GM21423 (cell line): ENCODE measurements around the gene NR1H4.
"Not testable (repeated sequence)": the region's sequence is repeated elsewhere in the genome, so short reads cannot be mapped to it uniquely, and the experiment has no call there.

Experiments
- ATAC-seq: cut with Tn5 transposase; IDR thresholded peaks from one replicate; pipeline ENCODE4 v1.9.1; 2021; ENCODE audit warnings: mild to moderate bottlenecking, moderate library complexity; ENCODE audit not compliant: unreplicated experiment

NR1H4 gene

DNA sequence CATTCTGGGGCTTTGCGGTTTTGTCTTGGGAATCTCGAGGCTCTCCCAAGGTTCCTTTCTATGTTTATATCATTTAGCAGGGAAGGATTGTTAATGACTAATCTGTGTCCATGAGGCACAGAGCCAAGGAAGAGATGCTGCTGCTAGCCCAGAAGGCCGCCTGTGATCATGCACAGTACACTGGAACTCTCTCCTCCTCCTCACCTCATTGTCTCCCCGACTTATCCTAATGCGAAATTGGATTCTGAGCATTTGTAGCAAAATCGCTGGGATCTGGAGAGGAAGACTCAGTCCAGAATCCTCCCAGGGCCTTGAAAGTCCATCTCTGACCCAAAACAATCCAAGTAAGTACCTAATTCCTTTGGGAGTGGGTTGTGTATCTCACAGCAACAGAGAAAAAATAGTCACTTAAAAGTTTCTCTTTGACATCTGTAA lies at the start of gene NR1H4:
Gene NR1H4, plus strand, starts transcription at position 151 of the 435 bp plus-strand sequence. CDS start 19,458 bp downstream, outside the sequence.
- ATAC-seq: no peak

DNA sequence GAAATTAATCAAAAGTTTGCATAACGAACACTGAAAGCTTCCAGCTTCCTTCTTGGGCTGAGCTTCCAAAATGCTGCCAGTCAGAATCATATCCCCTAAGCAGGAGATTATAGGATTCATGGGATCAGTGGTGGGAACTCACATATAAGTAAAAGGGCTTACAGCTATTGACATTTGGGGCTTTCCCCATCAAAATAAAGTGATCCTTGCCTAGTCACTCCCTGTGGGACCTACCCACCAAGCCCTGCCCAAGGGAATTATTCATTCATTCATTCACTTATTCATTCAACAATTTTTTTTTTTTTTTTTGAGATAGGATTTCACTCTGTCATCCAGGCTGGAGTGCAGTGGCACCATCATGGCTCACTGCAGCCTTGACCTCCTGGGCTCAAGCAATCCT lies 47.5 kb upstream of the NR1H4 start:
- no peak for ATAC-seq

- ATAC-seq: no peak
Measured at GRCh38 chr12:100427078-100427477, 46.6 kb upstream of the NR1H4 start.

DNA sequence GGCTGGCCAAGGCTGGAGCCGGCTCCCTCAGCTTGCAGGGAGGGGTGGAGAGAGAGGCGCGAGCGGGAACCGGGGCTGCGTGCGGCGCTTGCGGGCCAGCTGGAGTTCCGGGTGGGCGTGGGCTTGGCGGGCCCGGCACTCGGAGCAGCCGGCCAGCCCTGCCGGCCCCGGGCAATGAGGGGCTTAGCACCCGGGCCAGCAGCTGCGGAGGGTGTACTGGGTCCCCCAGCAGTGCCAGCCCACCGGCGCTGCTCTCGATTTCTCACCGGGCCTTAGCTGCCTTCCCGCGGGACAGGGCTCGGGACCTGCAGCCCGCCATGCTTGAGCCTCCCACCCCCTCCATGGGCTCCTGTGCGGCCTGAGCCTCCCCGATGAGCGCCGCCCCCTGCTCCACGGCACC lies 43.4 kb upstream of the NR1H4 start:
- ATAC-seq: not testable (repeated sequence)

- no peak for ATAC-seq
Measured at GRCh38 chr12:100433701-100434100, 40.0 kb upstream of the NR1H4 start.

- no peak for ATAC-seq
Measured at GRCh38 chr12:100434177-100434576, 39.5 kb upstream of the NR1H4 start.

DNA sequence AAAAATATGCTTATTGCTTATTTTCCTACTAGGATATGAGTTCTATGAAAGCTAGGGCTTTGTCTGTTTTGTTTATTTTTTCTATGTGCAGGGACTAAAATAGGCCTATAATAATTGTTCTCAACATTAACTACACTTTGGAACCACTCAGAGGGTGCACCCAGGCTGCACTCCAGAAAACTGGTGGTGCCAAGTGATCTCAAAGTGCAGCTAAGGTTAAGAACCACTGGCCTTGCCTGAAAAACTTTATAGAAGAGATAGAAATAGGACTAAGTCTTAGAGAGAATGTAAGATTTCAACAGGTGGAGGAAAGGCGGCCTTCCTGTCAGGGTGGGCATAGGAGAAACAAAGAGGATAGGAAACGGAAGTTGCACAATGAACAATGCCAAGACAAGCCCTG lies 37.7 kb upstream of the NR1H4 start:
- no peak for ATAC-seq

GRCh38 chr12:100437038-100437841 lies 36.4 kb upstream of the NR1H4 start:
- no peak for ATAC-seq

GRCh38 chr12:100439797-100440196 lies 33.9 kb upstream of the NR1H4 start:
- no peak for ATAC-seq

DNA sequence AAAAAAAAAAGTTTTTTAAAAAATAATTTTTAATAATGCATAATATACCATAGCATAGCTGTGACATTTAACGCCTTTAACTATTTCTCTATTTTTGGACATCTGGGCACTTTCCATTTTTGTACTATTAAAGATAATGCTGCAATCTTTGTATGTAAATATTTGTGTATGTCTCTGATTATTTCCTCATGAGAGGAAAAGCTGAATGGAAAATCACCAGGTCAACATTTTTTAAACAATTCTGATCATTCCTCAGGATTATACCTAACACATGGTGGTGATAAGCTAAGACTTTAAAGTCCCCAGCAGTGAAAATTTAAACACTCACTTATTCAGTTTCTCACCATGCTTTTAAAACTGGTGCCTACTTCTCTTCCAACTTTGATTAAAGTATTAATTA lies 31.3 kb upstream of the NR1H4 start:
- no peak for ATAC-seq

DNA sequence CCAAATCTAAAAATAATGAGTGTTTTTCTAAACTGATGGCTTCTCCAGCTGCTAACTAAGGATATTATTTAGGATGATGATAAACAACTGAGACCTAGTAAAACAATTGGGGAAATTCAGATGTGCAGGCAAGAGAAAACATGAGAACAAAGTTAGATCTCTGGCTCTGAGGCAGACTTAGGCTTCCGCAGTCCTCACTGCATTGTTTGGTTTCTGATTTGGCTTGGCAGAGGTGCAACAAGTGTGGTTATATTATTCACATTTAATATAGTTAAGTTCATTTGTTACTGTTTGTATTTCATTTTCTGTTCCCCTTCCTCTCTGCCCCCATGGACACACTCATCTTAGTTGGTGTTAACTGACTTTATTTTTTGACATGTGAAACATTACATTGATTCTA lies 30.2 kb upstream of the NR1H4 start:
- ATAC-seq: no peak

DNA sequence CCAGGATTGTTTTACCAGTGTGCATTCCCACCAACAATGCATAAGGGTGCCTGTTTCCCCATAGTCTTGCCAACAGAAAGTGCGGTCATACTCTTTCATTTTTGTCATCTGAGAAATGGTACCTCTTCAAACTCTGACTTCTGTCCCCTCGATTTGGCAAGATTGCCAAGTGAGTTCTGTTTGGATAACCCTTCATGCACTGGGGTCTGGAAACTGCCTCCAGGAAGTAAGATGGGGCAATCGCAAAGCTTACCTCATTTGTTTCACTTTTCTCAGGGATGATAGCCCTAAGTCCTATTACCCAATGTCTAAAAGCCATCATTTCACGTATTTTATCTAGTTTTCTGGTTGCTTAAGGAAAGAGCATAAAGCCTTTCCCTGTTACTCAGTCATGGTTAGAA lies 28.6 kb upstream of the NR1H4 start:
- no peak for ATAC-seq

DNA sequence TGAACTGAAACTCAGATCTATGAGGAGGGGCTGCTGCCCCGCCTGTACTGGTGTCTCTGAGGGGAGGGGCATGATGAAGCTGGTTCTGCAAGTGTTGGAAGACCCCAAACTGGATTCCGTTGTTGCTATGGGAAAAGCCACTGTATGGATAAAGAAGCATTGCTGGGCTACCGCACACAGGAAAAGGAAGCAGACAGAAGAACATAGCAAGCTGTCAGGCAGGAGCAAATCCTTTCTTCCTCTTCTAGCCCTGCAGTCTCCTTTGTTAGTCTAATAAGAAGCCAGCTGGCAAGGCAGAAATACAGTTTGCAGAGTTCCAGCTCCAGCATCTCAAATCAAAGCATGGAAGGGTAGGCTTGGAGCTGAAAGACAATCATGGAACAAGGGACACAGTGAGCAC lies 26.3 kb upstream of the NR1H4 start:
- no peak for ATAC-seq

DNA sequence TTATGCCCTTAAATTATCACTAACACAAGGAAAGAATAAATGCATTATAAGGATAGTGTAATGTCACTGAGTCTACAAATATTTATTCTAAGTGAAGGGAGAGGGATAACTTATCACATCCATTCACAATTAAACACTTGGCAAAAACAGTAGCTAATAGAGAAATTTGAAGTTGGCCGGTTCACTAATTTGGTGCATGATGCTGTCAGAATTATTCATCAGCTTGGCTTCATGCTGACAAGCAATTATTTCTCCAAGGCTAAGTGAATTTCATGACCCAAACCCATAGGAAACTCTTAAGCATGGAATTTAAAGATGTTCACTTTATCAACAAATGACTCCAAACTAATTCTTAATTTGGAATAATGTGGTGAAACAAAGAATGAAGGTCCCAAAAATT lies 25.0 kb upstream of the NR1H4 start:
- ATAC-seq: no peak

DNA sequence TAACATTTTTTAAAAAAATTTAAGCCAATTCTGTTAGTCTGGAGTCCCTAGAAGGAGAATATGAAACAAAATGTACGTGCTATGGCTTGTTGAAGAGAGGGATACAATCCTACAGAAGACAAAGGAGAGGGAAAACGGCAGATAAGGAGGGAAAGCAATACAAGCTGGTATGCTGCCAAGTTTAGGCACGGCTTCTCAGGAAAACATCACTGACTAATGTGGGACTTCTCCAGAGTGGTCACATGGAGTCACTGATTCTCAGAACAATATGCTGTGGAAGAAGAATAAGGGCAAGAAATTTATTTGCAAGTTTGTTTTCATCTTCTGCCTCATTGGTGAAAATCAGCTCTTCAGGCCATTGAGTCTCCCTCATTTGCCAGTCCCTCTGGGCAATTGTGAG lies 22.9 kb upstream of the NR1H4 start:
- no peak for ATAC-seq

GRCh38 chr12:100453951-100454350 lies 19.7 kb upstream of the NR1H4 start:
- no peak for ATAC-seq

GRCh38 chr12:100455896-100456295 lies 17.8 kb upstream of the NR1H4 start:
- no peak for ATAC-seq

- ATAC-seq: no peak
Measured at GRCh38 chr12:100458191-100458590, 15.5 kb upstream of the NR1H4 start.

DNA sequence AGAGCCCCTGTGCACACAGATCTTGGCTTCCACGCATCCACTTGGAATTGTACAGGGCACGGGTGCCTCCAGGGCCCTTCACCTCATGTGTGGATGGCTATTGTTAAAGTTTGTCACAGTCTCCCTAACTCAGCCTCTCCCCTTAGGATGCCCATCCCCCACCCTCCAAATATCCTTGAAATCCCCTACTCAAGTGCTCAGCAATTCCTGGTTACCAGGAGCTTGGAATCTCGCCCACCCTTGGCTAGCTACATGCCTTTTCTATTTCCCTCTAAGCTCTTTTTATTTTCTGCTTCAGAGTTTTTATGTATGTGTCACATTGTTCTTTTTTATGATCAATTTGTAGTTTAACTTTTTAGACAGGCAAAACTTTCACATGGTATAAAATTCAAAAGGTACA lies 13.0 kb upstream of the NR1H4 start:
- no peak for ATAC-seq

GRCh38 chr12:100461330-100461973 lies 12.2 kb upstream of the NR1H4 start:
- no peak for ATAC-seq

DNA sequence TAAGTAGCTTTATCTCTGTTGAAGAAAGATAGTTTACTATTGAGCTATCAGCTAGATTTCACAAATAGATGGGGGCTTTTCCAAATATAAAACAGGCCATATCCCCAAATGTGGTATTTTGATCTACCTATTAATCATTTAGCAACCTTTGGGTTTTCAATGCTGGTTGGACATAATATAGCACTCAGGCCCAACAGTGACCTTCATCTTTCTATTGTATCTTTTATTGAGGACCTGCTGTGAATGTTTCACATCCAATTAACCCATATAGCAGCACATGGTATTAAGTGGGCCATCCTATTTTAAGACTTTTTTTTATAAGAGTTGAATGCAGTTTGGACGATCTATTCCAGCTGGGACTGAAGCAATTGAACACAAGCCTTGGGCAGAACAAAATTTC lies 10.0 kb upstream of the NR1H4 start:
- ATAC-seq: no peak

- ATAC-seq: no peak
Measured at GRCh38 chr12:100464529-100464928, 9.1 kb upstream of the NR1H4 start.
